Fibroblast of upper back skin (primary cell): Measurements from ENCODE around the gene C1orf105.
"Not testable (repeated sequence)": the region's sequence is repeated elsewhere in the genome, so short reads cannot be mapped to it uniquely, and the experiment has no call there.

Experiments used
- DNase-seq: peaks from one replicate; pipeline ENCODE4 v3.0.0-alpha.2; 2013

Gene C1orf105

GRCh38 chr1:172420385-172420784, at the start of gene C1orf105:
Gene C1orf105 (plus strand): TSS chr1:172420685. CDS start chr1:172420886, 201 bp downstream.
- DNase-seq: no peak

GRCh38 chr1:172371646-172372045, 48.8 kb upstream of the C1orf105 start:
- not testable (repeated sequence) for DNase-seq

- DNase-seq: no peak
Measured at GRCh38 chr1:172373864-172374263, 46.6 kb upstream of the C1orf105 start.

- DNase-seq: no peak
Measured at GRCh38 chr1:172375211-172375631, 45.3 kb upstream of the C1orf105 start.

GRCh38 chr1:172376431-172376830, 44.1 kb upstream of the C1orf105 start:
- no peak for DNase-seq

GRCh38 chr1:172377565-172377964, 42.9 kb upstream of the C1orf105 start:
- no peak for DNase-seq

GRCh38 chr1:172378109-172378760, 42.2 kb upstream of the C1orf105 start:
- DNase-seq: peak; percentile 25

- peak; percentile 24 for DNase-seq
Measured at GRCh38 chr1:172380441-172381244, 39.8 kb upstream of the C1orf105 start.

GRCh38 chr1:172381946-172382345, 38.5 kb upstream of the C1orf105 start:
- peak; percentile 77 for DNase-seq

- peak; percentile 29 for DNase-seq
Measured at GRCh38 chr1:172382406-172382805, 38.1 kb upstream of the C1orf105 start.

- peak; percentile 24 for DNase-seq
Measured at GRCh38 chr1:172382990-172383389, 37.5 kb upstream of the C1orf105 start.

GRCh38 chr1:172383536-172383935, 36.9 kb upstream of the C1orf105 start:
- DNase-seq: peak; percentile 84

GRCh38 chr1:172384656-172385055, 35.8 kb upstream of the C1orf105 start:
- no peak for DNase-seq

- no peak for DNase-seq
Measured at GRCh38 chr1:172386046-172386445, 34.4 kb upstream of the C1orf105 start.

- no peak for DNase-seq
Measured at GRCh38 chr1:172388490-172388889, 32.0 kb upstream of the C1orf105 start.

- DNase-seq: no peak
Measured at GRCh38 chr1:172390301-172390682, 30.2 kb upstream of the C1orf105 start.

- DNase-seq: peak; percentile 66
Measured at GRCh38 chr1:172390683-172391551, 29.6 kb upstream of the C1orf105 start.

GRCh38 chr1:172391976-172392375, 28.5 kb upstream of the C1orf105 start:
- DNase-seq: peak; percentile 34

GRCh38 chr1:172393354-172393753, 27.1 kb upstream of the C1orf105 start:
- no peak for DNase-seq

GRCh38 chr1:172394141-172394751, 26.2 kb upstream of the C1orf105 start:
- DNase-seq: no peak

- DNase-seq: peak; percentile 35
Measured at GRCh38 chr1:172394811-172395210, 25.7 kb upstream of the C1orf105 start.

GRCh38 chr1:172395576-172395975, 24.9 kb upstream of the C1orf105 start:
- DNase-seq: no peak

GRCh38 chr1:172397221-172397620, 23.3 kb upstream of the C1orf105 start:
- DNase-seq: peak; percentile 57
